ENCODE measurements around the gene CENPU.
A peak's percentile ranks its signal among the peaks of the same experiment; 100 is the strongest.

DNA sequence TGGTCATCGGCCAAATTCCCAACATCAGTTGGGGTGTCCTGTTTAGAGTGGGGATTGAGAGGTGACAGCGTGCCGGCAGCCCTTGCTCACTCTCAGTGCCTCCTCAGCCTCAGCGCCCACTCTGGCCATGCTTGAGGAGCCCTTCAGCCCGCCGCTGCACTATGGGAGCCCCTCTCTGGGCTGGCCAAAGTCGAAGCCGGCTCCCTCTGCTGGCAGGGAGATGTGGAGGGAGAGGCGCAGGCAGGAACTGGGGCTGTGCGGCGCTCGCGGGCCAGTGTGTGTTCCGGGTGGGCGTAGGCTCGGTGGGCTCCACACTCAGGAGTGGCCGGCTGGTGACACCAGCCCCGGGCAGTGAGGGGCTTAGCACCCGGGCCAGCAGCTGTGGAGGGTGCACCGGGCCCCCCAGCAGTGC is 7.1 kb upstream of the CENPU start:
- TF ChIP-seq, protein P1, sequence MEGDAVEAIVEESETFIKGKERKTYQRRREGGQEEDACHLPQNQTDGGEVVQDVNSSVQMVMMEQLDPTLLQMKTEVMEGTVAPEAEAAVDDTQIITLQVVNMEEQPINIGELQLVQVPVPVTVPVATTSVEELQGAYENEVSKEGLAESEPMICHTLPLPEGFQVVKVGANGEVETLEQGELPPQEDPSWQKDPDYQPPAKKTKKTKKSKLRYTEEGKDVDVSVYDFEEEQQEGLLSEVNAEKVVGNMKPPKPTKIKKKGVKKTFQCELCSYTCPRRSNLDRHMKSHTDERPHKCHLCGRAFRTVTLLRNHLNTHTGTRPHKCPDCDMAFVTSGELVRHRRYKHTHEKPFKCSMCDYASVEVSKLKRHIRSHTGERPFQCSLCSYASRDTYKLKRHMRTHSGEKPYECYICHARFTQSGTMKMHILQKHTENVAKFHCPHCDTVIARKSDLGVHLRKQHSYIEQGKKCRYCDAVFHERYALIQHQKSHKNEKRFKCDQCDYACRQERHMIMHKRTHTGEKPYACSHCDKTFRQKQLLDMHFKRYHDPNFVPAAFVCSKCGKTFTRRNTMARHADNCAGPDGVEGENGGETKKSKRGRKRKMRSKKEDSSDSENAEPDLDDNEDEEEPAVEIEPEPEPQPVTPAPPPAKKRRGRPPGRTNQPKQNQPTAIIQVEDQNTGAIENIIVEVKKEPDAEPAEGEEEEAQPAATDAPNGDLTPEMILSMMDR (IDR thresholded peaks at IDR 0.05 in 8 of 11, conservative IDR thresholded peaks at IDR 0.05 in 3 of 11), result no peak
- TF ChIP-seq POLR2A (IDR thresholded peaks at IDR 0.05) (no peak), POLR2AphosphoS5 (IDR thresholded peaks at IDR 0.05) (peak in 1 of 3 donors; percentile 18)
